DND-41 (cell line): ENCODE results near the gene ELAC1.

ENCODE experiments used
- CTCF ChIP-seq: IDR thresholded peaks from 2 replicates; pipeline ENCODE4 v1.5.1; 2012; ENCODE audit warnings: borderline replicate concordance, low read length, moderate library complexity, mild to moderate bottlenecking; ENCODE audit not compliant: poor library complexity, severe bottlenecking; ENCODE audit errors: extremely low read depth
- EZH2 ChIP-seq: IDR thresholded peaks from 3 replicates; pipeline ENCODE4 v1.6.1; 2012; ENCODE audit warnings: borderline replicate concordance, low read depth, mild to moderate bottlenecking, moderate library complexity, low read length, inconsistent platforms; ENCODE audit not compliant: severe bottlenecking

DNA sequence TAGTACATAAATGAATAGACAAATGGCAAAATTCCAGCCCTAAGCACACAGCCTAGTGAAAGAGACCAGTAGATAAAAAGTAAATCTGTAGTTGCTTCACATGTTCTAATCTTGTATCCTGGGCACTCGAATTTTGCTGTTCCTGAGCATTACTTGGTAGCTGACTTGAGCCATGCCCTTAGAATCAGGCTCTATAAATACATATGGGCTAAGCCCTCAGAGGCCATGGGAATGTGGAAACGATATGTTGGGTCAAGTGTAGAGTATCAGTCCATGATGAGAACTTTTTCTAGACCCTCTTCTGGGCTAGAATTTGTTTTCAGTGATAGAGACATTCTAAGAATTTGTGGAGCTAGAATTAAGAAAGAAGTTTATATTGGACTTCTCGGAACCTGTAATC is 21.9 kb downstream of the ELAC1 start:
- TF ChIP-seq CTCF (no peak), EZH2 (no peak)
